Measurements from ENCODE around the gene CPT1C. TPM values are rescaled to one million over a fixed set of nuclear protein-coding genes. Genes with fewer than 3 reads are reported as not detected.

CPT1C gene
- total RNA-seq, 1 donor = 39.4 TPM

- no peak overlapping the region for H3K4me3 ChIP-seq (ENCODE audit: low read depth, low read length)
- no peak for DNase-seq (ENCODE audit: low read depth)
- no peak for TF ChIP-seq CTCF (IDR thresholded peaks at IDR 0.05; ENCODE audit: insufficient read depth, low read length)
Measured at GRCh38 chr19:49752701-49753100, 61.8 kb downstream of the CPT1C start.

GRCh38 chr19:49755956-49756355 is 65.0 kb downstream of the CPT1C start:
- DNase-seq (ENCODE audit: low read depth) = no peak
- no peak overlapping the region for H3K4me3 ChIP-seq (ENCODE audit: low read depth, low read length)
- TF ChIP-seq CTCF (IDR thresholded peaks at IDR 0.05; ENCODE audit: insufficient read depth, low read length) = no peak

- no peak for TF ChIP-seq CTCF (IDR thresholded peaks at IDR 0.05; ENCODE audit: insufficient read depth, low read length)
- DNase-seq (ENCODE audit: low read depth) = peak; percentile 69
- H3K4me3 ChIP-seq (ENCODE audit: low read depth, low read length) = no peak overlapping the region
Measured at GRCh38 chr19:49758292-49758691, 67.4 kb downstream of the CPT1C start.

GRCh38 chr19:49761249-49761624 is 70.3 kb downstream of the CPT1C start:
- no peak for DNase-seq (ENCODE audit: low read depth)
- H3K4me3 ChIP-seq (ENCODE audit: low read depth, low read length) = peak overlapping the region; percentile 25
- TF ChIP-seq CTCF (IDR thresholded peaks at IDR 0.05; ENCODE audit: insufficient read depth, low read length) = no peak

GRCh38 chr19:49761625-49762311 is 70.9 kb downstream of the CPT1C start:
- TF ChIP-seq CTCF (IDR thresholded peaks at IDR 0.05; ENCODE audit: insufficient read depth, low read length) = peak; percentile 66
- DNase-seq (ENCODE audit: low read depth) = peak; percentile 90
- H3K4me3 ChIP-seq (ENCODE audit: low read depth, low read length) = peak overlapping the region; percentile 25

- no peak for TF ChIP-seq CTCF (IDR thresholded peaks at IDR 0.05; ENCODE audit: insufficient read depth, low read length)
- no peak for DNase-seq (ENCODE audit: low read depth)
- H3K4me3 ChIP-seq (ENCODE audit: low read depth, low read length) = no peak within 1 kb of the TSS
Measured at GRCh38 chr19:49763230-49763629, 72.3 kb downstream of the CPT1C start, which contains the start of gene TSKS. TSS of gene TSKS (minus strand) at chr19:49763306. CDS start at chr19:49763247, 59 bp downstream.

Small RNA genes lying within 50 kb of the gene (small RNA-seq; reads per million reads assigned to genes)
- not detected for gene MIR5088

Other genes with a start within 250 kb of the CPT1C start
- gene SLC17A7, start 249.6 kb upstream of the CPT1C start, total RNA-seq (ENCODE audit: low replicate concordance) = 0.49 TPM in 1 of 2 replicates, not detected in the other
- 80.6 and 151 TPM in 2 replicates for gene PIH1D1, start 239.3 kb upstream of the CPT1C start, total RNA-seq (ENCODE audit: low replicate concordance)
- gene ALDH16A1, start 237.9 kb upstream of the CPT1C start, total RNA-seq (ENCODE audit: low replicate concordance) = 25.0 and 29.6 TPM in 2 replicates
- gene FLT3LG, start 216.9 kb upstream of the CPT1C start, total RNA-seq (ENCODE audit: low replicate concordance) = 3.7 and 5.4 TPM in 2 replicates
- gene RPL13A, start 203.5 kb upstream of the CPT1C start, total RNA-seq (ENCODE audit: low replicate concordance) = 2,039 and 2,642 TPM in 2 replicates
- gene RPS11, start 194.7 kb upstream of the CPT1C start, total RNA-seq (ENCODE audit: low replicate concordance) = 2,258 and 4,425 TPM in 2 replicates
- 73.8 and 132 TPM in 2 replicates for gene FCGRT, start 178.5 kb upstream of the CPT1C start, total RNA-seq (ENCODE audit: low replicate concordance)
- 121 and 181 TPM in 2 replicates for gene RCN3, start 163.1 kb upstream of the CPT1C start, total RNA-seq (ENCODE audit: low replicate concordance)
- gene NOSIP, start 110.6 kb upstream of the CPT1C start, total RNA-seq (ENCODE audit: low replicate concordance) = 35.7 and 46.9 TPM in 2 replicates
- 0.27 and 0.57 TPM in 2 replicates for gene PRRG2, start 109.8 kb upstream of the CPT1C start, total RNA-seq (ENCODE audit: low replicate concordance)
- gene PRR12, start 99.9 kb upstream of the CPT1C start, total RNA-seq (ENCODE audit: low replicate concordance) = 3.2 and 3.7 TPM in 2 replicates
- gene RRAS, start 51.0 kb upstream of the CPT1C start, total RNA-seq (ENCODE audit: low replicate concordance) = 13.7 and 52.4 TPM in 2 replicates
- 16.9 and 41.1 TPM in 2 replicates for gene SCAF1, start 48.9 kb upstream of the CPT1C start, total RNA-seq (ENCODE audit: low replicate concordance)
- 33.3 and 106 TPM in 2 replicates for gene IRF3, start 25.3 kb upstream of the CPT1C start, total RNA-seq (ENCODE audit: low replicate concordance)
- 3.9 and 6.1 TPM in 2 replicates for gene BCL2L12, start 25.2 kb upstream of the CPT1C start, total RNA-seq (ENCODE audit: low replicate concordance)
- 32.5 and 164 TPM in 2 replicates for gene PRMT1, start 13.8 kb upstream of the CPT1C start, total RNA-seq (ENCODE audit: low replicate concordance)
- 0.33 and 0.63 TPM in 2 replicates for gene ADM5, start 1.5 kb upstream of the CPT1C start, total RNA-seq (ENCODE audit: low replicate concordance)
- gene TSKS, start 72.2 kb downstream of the CPT1C start, total RNA-seq (ENCODE audit: low replicate concordance) = 0.57 and 1.4 TPM in 2 replicates
- 85.6 and 115 TPM in 2 replicates for gene AP2A1, start 75.9 kb downstream of the CPT1C start, total RNA-seq (ENCODE audit: low replicate concordance)
- gene FUZ, start 122.2 kb downstream of the CPT1C start, total RNA-seq (ENCODE audit: low replicate concordance) = 23.5 and 27.5 TPM in 2 replicates
- gene MED25, start 127.2 kb downstream of the CPT1C start, total RNA-seq (ENCODE audit: low replicate concordance) = 19.4 and 21.7 TPM in 2 replicates
- gene PTOV1, start 160.0 kb downstream of the CPT1C start, total RNA-seq (ENCODE audit: low replicate concordance) = 46.2 and 51.2 TPM in 2 replicates
- 42.3 and 58.3 TPM in 2 replicates for gene PNKP, start 176.5 kb downstream of the CPT1C start, total RNA-seq (ENCODE audit: low replicate concordance)
- 14.4 and 20.6 TPM in 2 replicates for gene AKT1S1, start 186.2 kb downstream of the CPT1C start, total RNA-seq (ENCODE audit: low replicate concordance)
- 16.3 and 17.1 TPM in 2 replicates for gene TBC1D17, start 186.6 kb downstream of the CPT1C start, total RNA-seq (ENCODE audit: low replicate concordance)
- 1.1 TPM in 1 of 2 replicates, not detected in the other for gene IL4I1, start 205.8 kb downstream of the CPT1C start, total RNA-seq (ENCODE audit: low replicate concordance)
- gene ATF5, start 238.1 kb downstream of the CPT1C start, total RNA-seq (ENCODE audit: low replicate concordance) = 81.5 and 106 TPM in 2 replicates
- gene NUP62, start 238.4 kb downstream of the CPT1C start, total RNA-seq (ENCODE audit: low replicate concordance) = 11.3 and 35.4 TPM in 2 replicates